Hypothalamus (tissue), 51 donors: Measurements from ENCODE around the gene CELSR1.

ENCODE experiments used
- DNase-seq, 51 donors: peaks; one replicate each; lab custom pipeline; 2025; lab: John Stamatoyannopoulos, UW

CELSR1 gene

GRCh38 chr22:46390105-46390651, 147.2 kb downstream of the CELSR1 start:
- no peak for DNase-seq

DNA sequence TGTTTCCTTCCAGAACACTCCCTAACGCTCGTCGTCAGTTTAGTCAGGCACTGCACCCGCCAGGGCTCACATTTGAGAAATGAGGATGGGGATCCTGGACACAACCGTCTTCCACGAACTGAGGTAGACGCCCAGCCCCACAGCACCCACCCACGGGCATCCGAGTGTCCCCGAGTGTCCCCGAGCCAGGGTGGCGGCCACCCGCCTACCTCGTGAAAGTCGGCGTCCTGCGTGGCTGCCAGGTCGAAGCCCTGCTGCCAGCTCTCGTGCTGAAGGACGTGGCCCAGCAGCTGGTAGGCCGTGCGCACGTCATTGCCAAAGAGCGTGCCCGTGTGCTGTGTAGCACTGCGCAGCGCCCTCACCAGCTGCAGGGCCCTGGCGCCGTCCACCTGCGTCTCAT, 148.3 kb downstream of the CELSR1 start:
- DNase-seq = no peak

DNA sequence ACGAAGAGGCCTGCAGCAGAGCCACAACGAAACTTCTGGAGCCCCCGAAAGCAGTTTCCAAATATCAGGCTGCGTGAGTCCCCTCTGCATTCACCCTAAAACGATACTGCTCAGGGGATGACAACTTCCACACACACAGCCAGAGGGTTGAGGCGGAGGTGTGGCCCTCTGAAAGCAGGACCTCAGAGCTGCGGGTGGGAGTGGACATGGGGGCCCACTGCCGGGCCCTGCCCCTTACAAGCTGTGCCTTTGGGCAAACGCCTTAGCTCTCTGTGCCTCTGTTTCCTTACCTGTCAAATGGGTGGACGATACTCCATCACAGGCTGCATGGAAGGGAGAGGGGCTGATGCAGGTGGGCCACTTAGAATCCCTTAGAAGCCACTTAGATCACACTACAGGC, 148.8 kb downstream of the CELSR1 start:
- no peak for DNase-seq

GRCh38 chr22:46387748-46388147, 149.7 kb downstream of the CELSR1 start:
- no peak for DNase-seq

DNA sequence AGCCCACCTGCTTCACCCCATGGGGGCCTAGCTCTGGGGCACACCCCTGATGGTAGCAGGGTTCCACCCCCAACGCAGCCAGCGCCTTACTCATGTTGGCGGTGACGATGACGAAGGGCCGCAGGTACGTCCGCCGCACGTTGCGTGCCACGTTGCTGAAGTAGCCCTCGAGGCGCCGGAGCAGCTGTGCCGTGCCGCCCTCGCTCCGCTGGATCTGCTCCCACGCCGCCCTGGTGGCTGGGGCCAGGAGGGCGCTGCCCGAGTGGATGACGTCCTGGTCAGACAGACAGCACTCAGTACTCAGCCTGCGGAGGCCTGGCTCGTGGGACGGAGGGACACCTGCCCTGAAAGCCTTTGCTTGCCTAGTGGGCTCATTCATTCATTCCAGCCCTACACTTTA, 151.1 kb downstream of the CELSR1 start:
- no peak for DNase-seq

- DNase-seq = no peak
Observed at GRCh38 chr22:46382524-46382923, 154.9 kb downstream of the CELSR1 start.

GRCh38 chr22:46381731-46382130, 155.7 kb downstream of the CELSR1 start:
- DNase-seq = no peak

GRCh38 chr22:46381142-46381541, 156.3 kb downstream of the CELSR1 start:
- DNase-seq = no peak

GRCh38 chr22:46380581-46380980, 156.8 kb downstream of the CELSR1 start:
- no peak for DNase-seq

GRCh38 chr22:46380069-46380468, 157.4 kb downstream of the CELSR1 start:
- no peak for DNase-seq

GRCh38 chr22:46379066-46379930, 158.1 kb downstream of the CELSR1 start:
- no peak for DNase-seq

GRCh38 chr22:46378426-46379065, 158.9 kb downstream of the CELSR1 start:
- no peak for DNase-seq

DNA sequence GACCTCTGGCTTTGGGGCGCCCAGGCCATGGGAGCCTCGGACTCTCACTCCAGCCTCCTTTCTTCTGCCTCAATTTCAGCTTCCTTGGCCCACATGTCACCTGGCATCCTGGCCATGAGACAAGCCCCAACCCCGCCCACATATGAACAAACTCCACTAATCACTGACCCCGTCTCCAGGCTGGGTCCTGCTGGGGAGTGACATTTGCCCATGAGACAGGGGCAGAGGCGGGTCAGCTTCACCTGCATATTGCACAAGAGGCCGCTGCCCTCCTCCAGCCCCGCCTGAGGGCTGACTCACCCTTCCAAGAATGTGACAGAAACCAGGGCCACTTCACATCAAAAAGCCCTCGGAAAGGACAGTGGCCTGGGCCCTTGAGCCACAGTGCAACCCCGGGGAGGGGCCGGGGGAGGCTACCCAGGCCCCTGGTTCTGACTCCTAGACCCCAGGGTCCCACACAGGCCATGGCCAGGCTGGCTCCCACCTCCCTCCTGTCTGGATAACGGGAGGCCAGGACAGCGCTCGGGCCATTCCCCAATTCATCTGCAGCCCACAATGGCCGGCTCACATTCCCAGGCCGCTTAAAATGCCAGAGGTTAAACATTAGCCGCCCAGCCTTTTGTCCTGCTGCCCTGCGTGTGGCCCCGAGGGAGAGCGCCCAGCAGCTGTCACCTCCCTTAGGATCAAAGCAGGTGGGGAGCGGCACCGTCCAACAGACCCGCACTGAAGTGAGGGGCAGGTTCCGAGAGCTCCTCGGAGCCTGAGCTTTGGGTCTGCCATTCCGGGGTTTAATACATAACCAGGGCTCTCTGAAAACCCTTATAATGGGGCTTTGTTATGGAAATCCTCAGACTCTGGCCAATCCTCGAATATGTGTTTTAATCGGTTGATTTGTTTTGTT, 159.6 kb downstream of the CELSR1 start:
- DNase-seq = no peak

DNA sequence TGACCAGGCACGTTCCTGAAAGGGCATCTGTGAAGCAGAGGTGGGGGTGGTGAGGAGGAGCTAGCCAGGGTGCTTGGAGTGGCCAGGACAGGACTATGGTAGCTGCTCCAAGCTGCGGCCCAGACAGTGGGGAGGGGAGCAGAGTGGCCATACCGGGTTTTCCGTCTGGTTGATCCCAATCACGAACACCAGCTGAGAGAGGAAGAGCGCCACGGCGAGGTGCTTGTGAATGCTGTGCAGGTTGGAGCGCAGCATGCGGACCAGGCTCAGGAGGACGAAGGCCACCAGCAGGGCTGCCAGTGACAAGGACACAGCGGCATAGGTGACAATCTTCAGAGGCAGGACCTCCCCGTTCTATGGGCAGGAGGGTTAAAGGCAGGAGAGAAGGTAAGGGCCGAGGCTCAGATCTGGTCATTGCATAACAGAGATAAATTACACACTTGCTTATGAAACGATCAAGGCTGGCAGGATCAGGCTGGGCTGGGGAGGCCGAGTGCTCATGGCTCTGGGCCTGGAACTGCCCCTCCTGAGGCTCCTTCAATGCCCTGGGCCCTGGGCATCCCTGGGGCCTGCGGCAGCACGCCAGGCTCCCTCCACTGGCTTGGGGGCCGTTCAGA, 160.4 kb downstream of the CELSR1 start:
- no peak for DNase-seq

DNA sequence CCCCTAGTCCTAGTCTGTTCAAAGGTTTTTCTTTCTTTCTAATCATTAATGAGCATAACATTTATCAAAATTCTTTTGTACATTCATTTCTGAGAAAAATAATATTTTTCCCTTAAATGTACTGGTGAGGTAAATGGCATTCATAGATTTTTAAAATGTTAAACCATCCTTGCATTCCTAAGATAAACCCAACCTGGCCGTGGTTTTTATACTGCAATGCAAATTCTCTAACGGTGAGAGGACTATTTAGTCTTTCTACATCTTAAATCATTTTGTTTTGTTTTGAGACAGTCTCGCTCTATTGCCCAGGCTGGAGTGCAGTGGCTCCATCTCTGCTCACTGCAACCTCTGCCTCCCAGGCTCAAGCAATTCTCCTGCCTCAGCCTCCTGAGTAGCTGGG, 161.3 kb downstream of the CELSR1 start:
- DNase-seq = no peak

GRCh38 chr22:46374663-46375474, 162.6 kb downstream of the CELSR1 start:
- no peak for DNase-seq

- DNase-seq = no peak
Observed at GRCh38 chr22:46373921-46374662, 163.3 kb downstream of the CELSR1 start.

- DNase-seq = no peak
Observed at GRCh38 chr22:46373159-46373558, 164.3 kb downstream of the CELSR1 start.

DNA sequence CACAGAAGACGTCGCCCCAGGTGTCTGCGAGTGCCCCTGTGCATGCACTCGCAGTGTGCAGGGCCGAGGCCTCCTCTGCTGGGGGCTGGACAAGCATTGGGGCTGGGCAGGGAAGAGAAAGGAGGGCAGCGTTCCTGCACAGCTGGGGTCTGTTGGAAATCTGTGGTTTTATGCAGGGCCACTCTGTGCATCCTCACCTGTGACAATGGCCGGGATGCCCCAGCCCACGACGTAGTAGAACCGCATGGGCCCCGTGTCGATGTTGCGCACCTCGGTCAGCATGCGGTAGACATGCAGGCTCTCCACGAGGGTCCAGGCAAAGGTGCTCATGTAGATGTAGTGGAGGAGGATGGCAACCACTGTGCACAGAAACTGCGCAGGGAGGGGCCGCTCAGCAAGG, 164.7 kb downstream of the CELSR1 start:
- DNase-seq = no peak
